PC-9 (cell line): Measurements from ENCODE around the gene FRMD4B.

Experiments
- EZH2 ChIP-seq: fragments of 200-600 bp; sonication (generic); IDR thresholded peaks from 2 replicates; pipeline ENCODE4 v1.8.0; 2017; ENCODE audit warnings: antibody characterized with exemption, low read depth
- TF ChIP-seq, protein P1 (sequence below): fragments of 200-600 bp; sonication (generic); conservative IDR thresholded peaks from 2 replicates; pipeline ENCODE4 v1.6.1; 2017; ENCODE audit warnings: mixed run types, antibody characterized with exemption, mild to moderate bottlenecking, moderate library complexity

DNA sequence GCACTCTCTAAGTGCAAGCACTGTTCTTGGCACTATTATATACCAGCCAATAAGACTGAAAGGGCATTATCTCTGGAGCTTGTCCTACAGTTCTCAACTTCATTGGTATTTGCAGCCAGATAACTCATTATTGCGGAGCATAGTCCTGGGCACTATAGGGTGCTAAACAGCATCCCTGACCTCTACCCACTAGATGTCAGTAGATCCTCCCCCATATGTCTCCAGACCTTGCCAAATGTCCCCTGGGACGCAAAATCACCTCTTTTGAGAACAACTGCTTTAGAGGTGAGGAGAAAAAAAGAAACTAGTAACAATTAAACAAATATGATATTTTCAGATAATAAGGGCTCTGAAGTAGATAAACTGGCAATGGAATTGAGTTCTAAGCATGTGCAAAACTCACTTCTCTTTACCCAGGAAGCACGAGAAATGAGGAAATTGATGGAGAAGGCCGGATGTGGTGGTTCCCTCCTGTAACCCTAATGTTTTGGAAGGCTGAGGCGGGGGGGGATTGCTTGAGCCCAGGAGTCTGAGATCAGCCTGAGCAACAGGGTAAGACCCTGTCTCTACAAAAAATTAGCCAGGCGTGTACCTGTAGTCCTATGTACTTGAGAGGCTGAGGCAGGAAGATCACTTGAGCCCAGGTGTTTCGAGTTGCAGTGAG is 61.4 kb downstream of the FRMD4B start:
- TF ChIP-seq, protein P1, sequence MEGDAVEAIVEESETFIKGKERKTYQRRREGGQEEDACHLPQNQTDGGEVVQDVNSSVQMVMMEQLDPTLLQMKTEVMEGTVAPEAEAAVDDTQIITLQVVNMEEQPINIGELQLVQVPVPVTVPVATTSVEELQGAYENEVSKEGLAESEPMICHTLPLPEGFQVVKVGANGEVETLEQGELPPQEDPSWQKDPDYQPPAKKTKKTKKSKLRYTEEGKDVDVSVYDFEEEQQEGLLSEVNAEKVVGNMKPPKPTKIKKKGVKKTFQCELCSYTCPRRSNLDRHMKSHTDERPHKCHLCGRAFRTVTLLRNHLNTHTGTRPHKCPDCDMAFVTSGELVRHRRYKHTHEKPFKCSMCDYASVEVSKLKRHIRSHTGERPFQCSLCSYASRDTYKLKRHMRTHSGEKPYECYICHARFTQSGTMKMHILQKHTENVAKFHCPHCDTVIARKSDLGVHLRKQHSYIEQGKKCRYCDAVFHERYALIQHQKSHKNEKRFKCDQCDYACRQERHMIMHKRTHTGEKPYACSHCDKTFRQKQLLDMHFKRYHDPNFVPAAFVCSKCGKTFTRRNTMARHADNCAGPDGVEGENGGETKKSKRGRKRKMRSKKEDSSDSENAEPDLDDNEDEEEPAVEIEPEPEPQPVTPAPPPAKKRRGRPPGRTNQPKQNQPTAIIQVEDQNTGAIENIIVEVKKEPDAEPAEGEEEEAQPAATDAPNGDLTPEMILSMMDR = peak; percentile 33; the same call in 1 of the 2 replicates
- no peak for TF ChIP-seq EZH2
